Progenitor cell of endocrine pancreas (in vitro differentiated cells): ENCODE results near the gene FOXJ3. TPM values are rescaled to one million over a fixed set of nuclear protein-coding genes. Genes with fewer than 3 reads are reported as not detected.
A peak's percentile ranks its signal among the peaks of the same experiment; 100 is the strongest.

Source experiments
- DNase-seq: peaks from one replicate; pipeline ENCODE4 v3.0.0; 2021; ENCODE audit warnings: low spot score; ENCODE audit not compliant: unreplicated experiment
- H3K27ac Mint-ChIP-seq: 2 replicates; pipeline ENCODE4 v1.8.0; 2021; ENCODE audit warnings: mild to moderate bottlenecking, moderate library complexity, mixed read lengths
- H3K27me3 Mint-ChIP-seq: 2 replicates; pipeline ENCODE4 v1.8.0; 2021; ENCODE audit warnings: mixed read lengths
- H3K36me3 Mint-ChIP-seq: 2 replicates; pipeline ENCODE4 v1.8.0; 2022; ENCODE audit warnings: mixed read lengths; ENCODE audit not compliant: insufficient read depth
- H3K4me1 Mint-ChIP-seq: 2 replicates; pipeline ENCODE4 v1.8.0; 2021; ENCODE audit warnings: low read depth, mixed read lengths
- H3K4me3 Mint-ChIP-seq: 2 replicates; pipeline ENCODE4 v1.8.0; 2021; ENCODE audit warnings: low read depth, mild to moderate bottlenecking, moderate library complexity, mixed read lengths
- H3K9me3 Mint-ChIP-seq: 2 replicates; pipeline ENCODE4 v1.8.0; 2021; ENCODE audit warnings: low read depth, mixed read lengths
- CTCF ChIP-seq: fragments of 200-600 bp; sonication (generic); IDR thresholded peaks from one replicate; pipeline ENCODE4 v1.5.0; 2021; ENCODE audit warnings: antibody characterized with exemption, mild to moderate bottlenecking; ENCODE audit not compliant: unreplicated experiment
- total RNA-seq: library from RNA; stranded (reverse); gene quantifications from 2 replicates; pipeline ENCODE4 v1.2.1, GENCODE V29; 2021

FOXJ3 gene
- total RNA-seq, 1 donor from 2014 or later: 63.0 TPM

DNA sequence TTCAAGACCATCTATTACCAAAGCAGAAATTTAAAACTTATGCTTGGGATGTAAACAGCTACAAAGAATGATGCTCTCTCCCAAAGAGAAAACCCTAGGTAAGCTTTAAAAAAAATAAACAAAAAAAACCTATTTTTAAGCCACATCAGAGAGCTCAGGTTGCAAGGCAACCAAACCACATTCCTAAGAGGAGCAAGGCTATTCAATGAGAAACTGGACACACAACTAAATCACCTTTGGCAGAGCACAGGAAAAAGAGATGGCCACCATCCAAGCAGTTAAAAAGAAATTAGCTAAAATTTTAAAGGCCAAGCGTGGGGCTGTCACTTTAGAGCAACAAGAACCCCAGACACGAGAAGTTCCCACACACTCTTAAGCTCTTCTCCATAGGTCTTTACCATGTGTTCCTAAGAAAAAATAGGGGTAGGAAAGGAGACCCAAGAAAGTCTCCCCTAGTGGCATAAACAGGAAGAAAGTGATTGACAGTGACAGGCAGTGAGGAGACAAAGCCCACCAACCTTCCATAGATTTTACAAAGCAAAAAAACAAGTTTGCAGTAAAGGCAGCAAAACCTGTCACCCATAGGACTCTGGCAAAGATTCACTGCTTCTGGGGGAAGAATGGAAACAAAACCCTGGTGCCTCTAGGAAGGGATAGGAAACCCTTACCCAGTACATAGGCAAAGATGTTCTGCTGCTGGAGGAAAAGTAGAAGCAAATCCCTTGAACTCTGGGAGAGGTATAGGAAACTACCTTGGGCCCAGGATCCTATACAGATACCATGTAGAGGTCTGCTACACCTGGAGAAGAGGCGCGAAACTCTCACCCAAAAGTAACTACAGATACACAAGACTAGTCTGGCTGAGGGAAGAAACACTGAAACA, 68.5 kb downstream of the FOXJ3 start:
- TF ChIP-seq CTCF: peak; percentile 14
- Mint-ChIP-seq H3K27me3 (no peaks in the 10 kb centered on the region), H3K36me3 (peaks cover 6% of the 10 kb centered on the region), H3K4me3 (peak overlapping the region; percentile 15), H3K4me1 (peaks cover 24% of the 10 kb centered on the region), H3K27ac (peak overlapping the region; percentile 76), H3K9me3 (no peaks in the 10 kb centered on the region)
- no peak for DNase-seq

DNA sequence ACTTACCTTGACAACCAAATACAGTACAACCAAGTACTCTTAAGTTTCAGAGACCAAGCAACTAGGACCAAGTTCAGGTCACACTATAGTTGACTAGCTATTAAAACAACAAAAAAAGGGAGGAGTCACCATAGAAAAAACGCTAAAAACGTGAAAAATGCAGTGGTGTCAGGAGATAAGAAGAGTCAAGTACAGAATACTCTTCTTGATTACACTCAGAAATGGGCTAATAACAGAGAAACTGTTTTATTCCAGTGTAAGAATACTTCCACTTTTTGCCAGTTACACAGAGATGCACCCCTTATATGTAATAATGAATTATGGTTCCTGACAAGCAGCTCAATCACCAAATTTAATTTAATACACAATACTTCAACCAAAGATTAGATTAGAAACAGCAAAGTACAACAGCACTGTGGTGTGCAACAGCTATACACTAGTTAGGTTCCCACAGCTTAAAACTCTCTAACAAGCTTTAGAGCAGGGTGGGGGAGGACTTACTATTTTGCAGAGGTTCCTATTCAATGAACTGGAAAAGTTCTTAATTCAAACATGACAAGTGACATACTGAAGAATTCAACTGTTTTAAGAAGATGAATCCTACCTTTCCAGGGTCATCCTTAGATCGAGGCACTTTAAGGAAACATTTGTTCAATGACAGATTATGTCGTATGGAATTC, 70.4 kb downstream of the FOXJ3 start:
- TF ChIP-seq CTCF: no peak
- Mint-ChIP-seq H3K36me3 (peaks cover 6% of the 10 kb centered on the region), H3K27me3 (no peaks in the 10 kb centered on the region), H3K4me1 (peaks cover 22% of the 10 kb centered on the region), H3K4me3 (no peak overlapping the region), H3K9me3 (no peaks in the 10 kb centered on the region), H3K27ac (no peak overlapping the region)
- no peak for DNase-seq

- no peak for DNase-seq
- TF ChIP-seq CTCF: no peak
- peaks cover 7% of the 10 kb centered on the region for H3K36me3 Mint-ChIP-seq
- no peak overlapping the region for H3K4me3 Mint-ChIP-seq
- H3K27ac Mint-ChIP-seq: no peak overlapping the region
- H3K9me3 Mint-ChIP-seq: no peaks in the 10 kb centered on the region
- H3K4me1 Mint-ChIP-seq: peaks cover 28% of the 10 kb centered on the region
- no peaks in the 10 kb centered on the region for H3K27me3 Mint-ChIP-seq
Measured at GRCh38 chr1:42263019-42263418, 72.0 kb downstream of the FOXJ3 start.

DNA sequence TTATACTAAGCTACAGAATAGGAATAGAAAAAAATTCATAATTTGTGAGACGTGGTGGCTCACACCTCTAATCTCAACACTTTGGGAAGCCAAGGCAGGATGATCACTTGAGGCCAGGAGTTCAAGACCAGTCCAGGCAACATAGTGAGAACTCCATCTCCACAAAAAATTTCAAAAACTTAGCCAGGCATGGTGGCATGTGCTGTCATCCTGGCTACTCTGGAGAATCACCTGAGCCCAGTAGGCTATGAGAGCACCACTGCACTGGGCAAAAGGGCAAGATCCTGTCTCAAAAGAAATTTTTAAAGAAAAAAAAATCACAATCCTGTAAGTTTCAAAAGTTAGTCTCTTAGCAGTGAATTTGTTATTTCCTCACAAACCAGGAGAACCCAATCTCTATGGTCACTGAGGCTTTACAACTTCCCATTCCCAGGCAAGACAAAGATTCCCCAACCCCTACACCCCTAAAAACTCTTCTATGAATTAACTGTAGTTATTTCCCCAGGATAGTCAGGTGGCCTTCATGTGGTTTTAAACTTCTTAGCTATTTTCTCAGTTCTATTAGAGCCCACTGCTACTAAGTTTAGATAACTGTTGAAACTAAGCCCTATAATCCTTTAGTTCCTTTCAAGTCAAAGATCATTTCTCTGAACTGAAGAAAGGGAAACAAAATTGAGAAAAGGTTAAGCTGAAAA, 74.5 kb downstream of the FOXJ3 start:
- TF ChIP-seq CTCF: no peak
- Mint-ChIP-seq H3K4me1 (peaks cover 16% of the 10 kb centered on the region), H3K36me3 (peaks cover 15% of the 10 kb centered on the region), H3K9me3 (peaks cover 3% of the 10 kb centered on the region), H3K27me3 (no peaks in the 10 kb centered on the region), H3K4me3 (no peak overlapping the region), H3K27ac (no peak overlapping the region)
- DNase-seq: no peak

- H3K36me3 Mint-ChIP-seq: peaks cover 18% of the 10 kb centered on the region
- TF ChIP-seq CTCF: no peak
- no peak for DNase-seq
- H3K4me3 Mint-ChIP-seq: no peak overlapping the region
- H3K27me3 Mint-ChIP-seq: no peaks in the 10 kb centered on the region
- H3K4me1 Mint-ChIP-seq: peaks cover 15% of the 10 kb centered on the region
- H3K9me3 Mint-ChIP-seq: peaks cover 9% of the 10 kb centered on the region
- no peak overlapping the region for H3K27ac Mint-ChIP-seq
Measured at GRCh38 chr1:42259739-42260064, 75.3 kb downstream of the FOXJ3 start.
